PC-9 (cell line): ENCODE data around the gene TTC39A.

Experiments
- EZH2 ChIP-seq: fragments of 200-600 bp; sonication (generic); IDR thresholded peaks from 2 replicates; pipeline ENCODE4 v1.8.0; 2017; ENCODE audit warnings: antibody characterized with exemption, low read depth
- TF ChIP-seq, protein P1 (sequence below): fragments of 200-600 bp; sonication (generic); conservative IDR thresholded peaks from 2 replicates; pipeline ENCODE4 v1.6.1; 2017; ENCODE audit warnings: mixed run types, antibody characterized with exemption, mild to moderate bottlenecking, moderate library complexity

DNA sequence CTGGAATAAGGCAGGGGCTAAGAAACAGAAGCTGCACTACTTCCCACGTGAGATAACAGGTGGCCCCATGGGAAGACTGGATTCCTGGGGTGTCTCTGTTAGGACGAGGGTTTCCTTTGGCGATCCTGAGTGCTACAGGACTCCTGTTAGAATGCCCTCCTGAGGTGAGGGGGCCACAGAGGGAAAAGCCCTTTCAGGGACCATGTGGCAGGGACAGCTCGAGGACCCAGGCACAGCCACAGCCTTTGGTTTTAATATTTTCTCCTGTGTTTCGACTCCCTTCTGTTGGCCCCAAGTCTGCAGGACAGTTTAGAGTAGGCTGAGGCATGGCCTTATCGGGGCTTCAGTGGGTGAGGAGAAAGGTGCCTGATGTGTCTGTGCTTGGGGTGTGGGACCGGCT lies 12.6 kb downstream of the TTC39A start:
- TF ChIP-seq, protein P1, sequence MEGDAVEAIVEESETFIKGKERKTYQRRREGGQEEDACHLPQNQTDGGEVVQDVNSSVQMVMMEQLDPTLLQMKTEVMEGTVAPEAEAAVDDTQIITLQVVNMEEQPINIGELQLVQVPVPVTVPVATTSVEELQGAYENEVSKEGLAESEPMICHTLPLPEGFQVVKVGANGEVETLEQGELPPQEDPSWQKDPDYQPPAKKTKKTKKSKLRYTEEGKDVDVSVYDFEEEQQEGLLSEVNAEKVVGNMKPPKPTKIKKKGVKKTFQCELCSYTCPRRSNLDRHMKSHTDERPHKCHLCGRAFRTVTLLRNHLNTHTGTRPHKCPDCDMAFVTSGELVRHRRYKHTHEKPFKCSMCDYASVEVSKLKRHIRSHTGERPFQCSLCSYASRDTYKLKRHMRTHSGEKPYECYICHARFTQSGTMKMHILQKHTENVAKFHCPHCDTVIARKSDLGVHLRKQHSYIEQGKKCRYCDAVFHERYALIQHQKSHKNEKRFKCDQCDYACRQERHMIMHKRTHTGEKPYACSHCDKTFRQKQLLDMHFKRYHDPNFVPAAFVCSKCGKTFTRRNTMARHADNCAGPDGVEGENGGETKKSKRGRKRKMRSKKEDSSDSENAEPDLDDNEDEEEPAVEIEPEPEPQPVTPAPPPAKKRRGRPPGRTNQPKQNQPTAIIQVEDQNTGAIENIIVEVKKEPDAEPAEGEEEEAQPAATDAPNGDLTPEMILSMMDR = no peak
- no peak for TF ChIP-seq EZH2
